GM21447 (cell line): ENCODE results near the gene HECTD1.

Experiments used
- ATAC-seq: cut with Tn5 transposase; IDR thresholded peaks from one replicate; pipeline ENCODE4 v1.9.1; 2021; ENCODE audit not compliant: unreplicated experiment

The HECTD1 gene

GRCh38 chr14:31161274-31161673 is 46.3 kb downstream of the HECTD1 start:
- no peak for ATAC-seq

GRCh38 chr14:31159682-31160296 is 47.8 kb downstream of the HECTD1 start:
- ATAC-seq, result no peak

GRCh38 chr14:31154956-31155355 is 52.6 kb downstream of the HECTD1 start:
- ATAC-seq, result no peak

GRCh38 chr14:31142455-31143087 is 65.0 kb downstream of the HECTD1 start:
- ATAC-seq, result no peak

- ATAC-seq, result no peak
Observed at GRCh38 chr14:31139301-31139847, 68.2 kb downstream of the HECTD1 start.

GRCh38 chr14:31138301-31138700 is 69.3 kb downstream of the HECTD1 start:
- no peak for ATAC-seq

GRCh38 chr14:31137214-31137889 is 70.2 kb downstream of the HECTD1 start:
- no peak for ATAC-seq

GRCh38 chr14:31133133-31133532 is 74.5 kb downstream of the HECTD1 start:
- no peak for ATAC-seq

- peak; percentile 45 for ATAC-seq
Observed at GRCh38 chr14:31128601-31129526, 78.7 kb downstream of the HECTD1 start.

GRCh38 chr14:31127690-31128089 is 79.9 kb downstream of the HECTD1 start:
- ATAC-seq, result peak; percentile 86

- ATAC-seq, result no peak
Observed at GRCh38 chr14:31126680-31127079, 80.9 kb downstream of the HECTD1 start.

GRCh38 chr14:31125231-31125630 is 82.4 kb downstream of the HECTD1 start:
- ATAC-seq, result no peak

GRCh38 chr14:31124197-31124596 is 83.4 kb downstream of the HECTD1 start:
- ATAC-seq, result no peak

- no peak for ATAC-seq
Observed at GRCh38 chr14:31122921-31123320, 84.7 kb downstream of the HECTD1 start.

- ATAC-seq, result no peak
Observed at GRCh38 chr14:31122098-31122611, 85.4 kb downstream of the HECTD1 start.

GRCh38 chr14:31118892-31119291 is 88.7 kb downstream of the HECTD1 start:
- no peak for ATAC-seq

- no peak for ATAC-seq
Observed at GRCh38 chr14:31113794-31114193, 93.8 kb downstream of the HECTD1 start.

- no peak for ATAC-seq
Observed at GRCh38 chr14:31110872-31111271, 96.7 kb downstream of the HECTD1 start.

GRCh38 chr14:31109257-31109656 is 98.3 kb downstream of the HECTD1 start:
- ATAC-seq, result no peak

- ATAC-seq, result no peak
Observed at GRCh38 chr14:31106768-31107167, 100.8 kb downstream of the HECTD1 start.

- ATAC-seq, result no peak
Observed at GRCh38 chr14:31097081-31097480, 110.5 kb downstream of the HECTD1 start.
